Measurements from ENCODE around the gene TTC24. TPM values are rescaled to one million over a fixed set of nuclear protein-coding genes. Genes with fewer than 3 reads are reported as not detected.

Gene TTC24
- polyA plus RNA-seq, 1 experiment, result not detected

- TF ChIP-seq, protein P1, sequence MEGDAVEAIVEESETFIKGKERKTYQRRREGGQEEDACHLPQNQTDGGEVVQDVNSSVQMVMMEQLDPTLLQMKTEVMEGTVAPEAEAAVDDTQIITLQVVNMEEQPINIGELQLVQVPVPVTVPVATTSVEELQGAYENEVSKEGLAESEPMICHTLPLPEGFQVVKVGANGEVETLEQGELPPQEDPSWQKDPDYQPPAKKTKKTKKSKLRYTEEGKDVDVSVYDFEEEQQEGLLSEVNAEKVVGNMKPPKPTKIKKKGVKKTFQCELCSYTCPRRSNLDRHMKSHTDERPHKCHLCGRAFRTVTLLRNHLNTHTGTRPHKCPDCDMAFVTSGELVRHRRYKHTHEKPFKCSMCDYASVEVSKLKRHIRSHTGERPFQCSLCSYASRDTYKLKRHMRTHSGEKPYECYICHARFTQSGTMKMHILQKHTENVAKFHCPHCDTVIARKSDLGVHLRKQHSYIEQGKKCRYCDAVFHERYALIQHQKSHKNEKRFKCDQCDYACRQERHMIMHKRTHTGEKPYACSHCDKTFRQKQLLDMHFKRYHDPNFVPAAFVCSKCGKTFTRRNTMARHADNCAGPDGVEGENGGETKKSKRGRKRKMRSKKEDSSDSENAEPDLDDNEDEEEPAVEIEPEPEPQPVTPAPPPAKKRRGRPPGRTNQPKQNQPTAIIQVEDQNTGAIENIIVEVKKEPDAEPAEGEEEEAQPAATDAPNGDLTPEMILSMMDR (IDR thresholded peaks at IDR 0.05; ENCODE audit: low read depth, low read length), result no peak
- H3K4me3 ChIP-seq (ENCODE audit: low read depth, low read length), result peak overlapping the region; percentile 84
- ChIA-PET POLR2A (interaction anchor here (0.6 to 1.3 kb wide), 3 partner anchors 86 to 1788 kb away, joined by 3 to 5 read pairs (median 4); partner anchors contain the start of gene MEF2D), CTCF (interaction anchor here (0.6 to 2.0 kb wide), 9 partner anchors 9 to 205 kb away, joined by 3 to 5 read pairs (median 4); no protein-coding TSS in a partner anchor)
- peak overlapping the region; percentile 31 for H3K27ac ChIP-seq (ENCODE audit: low read depth, low read length)
- peaks cover 4% of the 10 kb centered on the region for H3K27me3 ChIP-seq (ENCODE audit: control insufficient read depth, insufficient read depth, low read length)
- H3K9me3 ChIP-seq (ENCODE audit: control insufficient read depth, insufficient read depth, low read length), result no peaks in the 10 kb centered on the region; the same call in 1 of the 2 replicates
- no peak for DNase-seq (ENCODE audit: low read depth, low spot score)
These were observed 11.6 kb downstream of the TTC24 start for GRCh38 chr1:156591181-156591431.

GRCh38 chr1:156591432-156592157 lies 12.1 kb downstream of the TTC24 start, which contains the start of gene NAXE:
Gene NAXE, plus strand, starts transcription at chr1:156591776. Its CDS starts 29 bp downstream, at chr1:156591805.
- Histone ChIP-seq H3K4me3 (ENCODE audit: low read depth, low read length) (peak within 1 kb of the TSS; percentile 84), H3K9me3 (ENCODE audit: control insufficient read depth, insufficient read depth, low read length) (no peaks in the 10 kb centered on the region; the same call in 1 of the 2 replicates), H3K27me3 (ENCODE audit: control insufficient read depth, insufficient read depth, low read length) (no peaks in the 10 kb centered on the region), H3K27ac (ENCODE audit: low read depth, low read length) (peak within 1 kb of the TSS; percentile 31)
- ChIA-PET CTCF (interaction anchor here (0.7 to 2.0 kb wide), 8 partner anchors 9 to 206 kb away, joined by 3 to 5 read pairs (median 4); no protein-coding TSS in a partner anchor), POLR2A (interaction anchor here (0.6 to 1.3 kb wide), 7 partner anchors 20 to 1789 kb away, joined by 3 to 6 read pairs (median 3); partner anchors contain the start of gene MEF2D)
- TF ChIP-seq, protein P1 (IDR thresholded peaks at IDR 0.05; ENCODE audit: low read depth, low read length), result no peak
- DNase-seq (ENCODE audit: low read depth, low spot score), result no peak

DNA sequence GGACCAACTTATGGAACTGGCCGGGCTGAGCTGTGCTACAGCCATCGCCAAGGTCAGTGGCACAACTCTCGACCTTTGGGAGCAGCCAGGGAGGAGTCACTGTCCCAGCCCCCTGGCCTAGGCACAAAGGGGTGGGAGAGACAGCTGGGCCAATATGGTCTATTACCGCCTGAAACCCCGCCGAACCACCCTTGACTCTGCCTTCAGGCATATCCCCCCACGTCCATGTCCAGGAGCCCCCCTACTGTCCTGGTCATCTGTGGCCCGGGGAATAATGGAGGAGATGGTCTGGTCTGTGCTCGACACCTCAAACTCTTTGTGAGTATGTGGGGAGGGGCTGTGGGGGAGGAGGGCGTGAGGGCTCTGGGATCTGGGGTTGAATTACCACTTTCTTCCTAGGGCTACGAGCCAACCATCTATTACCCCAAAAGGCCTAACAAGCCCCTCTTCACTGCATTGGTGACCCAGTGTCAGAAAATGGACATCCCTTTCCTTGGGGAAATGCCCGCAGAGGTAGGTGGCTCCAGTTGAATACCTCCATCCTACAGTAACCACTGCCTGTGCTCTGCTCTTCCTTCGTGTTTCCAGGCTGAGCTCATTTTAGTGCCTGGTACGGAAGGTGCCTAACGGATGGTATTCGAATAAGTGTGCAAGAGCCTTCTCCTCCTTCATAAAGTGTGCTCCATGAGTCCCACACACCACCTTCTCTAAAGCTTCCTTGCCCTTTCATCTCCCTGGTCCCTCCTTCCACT lies 12.8 kb downstream of the TTC24 start:
- DNase-seq (ENCODE audit: low read depth, low spot score), result no peak
- Histone ChIP-seq H3K4me3 (ENCODE audit: low read depth, low read length) (peak overlapping the region; percentile 84), H3K9me3 (ENCODE audit: control insufficient read depth, insufficient read depth, low read length) (no peaks in the 10 kb centered on the region; the same call in 1 of the 2 replicates), H3K27me3 (ENCODE audit: control insufficient read depth, insufficient read depth, low read length) (no peaks in the 10 kb centered on the region), H3K27ac (ENCODE audit: low read depth, low read length) (no peak overlapping the region)
- POLR2A ChIA-PET, result interaction anchor here (0.9 to 1.3 kb wide), 3 partner anchors 21 to 143 kb away, joined by 3 to 6 read pairs (median 5); no protein-coding TSS in a partner anchor
- TF ChIP-seq, protein P1 (IDR thresholded peaks at IDR 0.05; ENCODE audit: low read depth, low read length), result no peak
- CTCF ChIA-PET, result interaction anchor here (0.5 to 2.0 kb wide), 4 partner anchors 35 to 207 kb away, joined by 4 to 5 read pairs (median 4); no protein-coding TSS in a partner anchor

GRCh38 chr1:156592910-156593660 lies 13.6 kb downstream of the TTC24 start:
- H3K4me3 ChIP-seq (ENCODE audit: low read depth, low read length), result 0 out of 2 replicates have a peak overlapping the region, but pooled peaks have one; percentile 84
- H3K9me3 ChIP-seq (ENCODE audit: control insufficient read depth, insufficient read depth, low read length), result no peaks in the 10 kb centered on the region; the same call in 1 of the 2 replicates
- H3K27me3 ChIP-seq (ENCODE audit: control insufficient read depth, insufficient read depth, low read length), result no peaks in the 10 kb centered on the region
- CTCF ChIA-PET, result interaction anchor here (0.5 kb wide), 1 partner anchor 210 kb away, joined by 4 read pairs; no protein-coding TSS in a partner anchor
- POLR2A ChIA-PET, result interaction anchor here (0.6 kb wide), 1 partner anchor 19 kb away, joined by 3 read pairs; no protein-coding TSS in a partner anchor
- no peak overlapping the region for H3K27ac ChIP-seq (ENCODE audit: low read depth, low read length)
- no peak for DNase-seq (ENCODE audit: low read depth, low spot score)
- TF ChIP-seq, protein P1 (IDR thresholded peaks at IDR 0.05; ENCODE audit: low read depth, low read length), result no peak

Measured in AG04450 (cell line).